GM23248 (cell line): ENCODE measurements around the gene KRTAP13-4.

Experiments used
- EZH2 ChIP-seq: fragments of 200-600 bp; sonication (generic); IDR thresholded peaks from 2 replicates; pipeline ENCODE4 v1.6.1; 2018; ENCODE audit warnings: antibody characterized with exemption, mild to moderate bottlenecking; ENCODE audit not compliant: insufficient read depth, poor library complexity, severe bottlenecking
- EZH2phosphoT487 ChIP-seq: fragments of 200-600 bp; sonication (generic); IDR thresholded peaks from 2 replicates; pipeline ENCODE4 v1.6.1; 2018; ENCODE audit warnings: antibody characterized with exemption, moderate library complexity, mild to moderate bottlenecking, low read depth; ENCODE audit not compliant: insufficient read depth

DNA sequence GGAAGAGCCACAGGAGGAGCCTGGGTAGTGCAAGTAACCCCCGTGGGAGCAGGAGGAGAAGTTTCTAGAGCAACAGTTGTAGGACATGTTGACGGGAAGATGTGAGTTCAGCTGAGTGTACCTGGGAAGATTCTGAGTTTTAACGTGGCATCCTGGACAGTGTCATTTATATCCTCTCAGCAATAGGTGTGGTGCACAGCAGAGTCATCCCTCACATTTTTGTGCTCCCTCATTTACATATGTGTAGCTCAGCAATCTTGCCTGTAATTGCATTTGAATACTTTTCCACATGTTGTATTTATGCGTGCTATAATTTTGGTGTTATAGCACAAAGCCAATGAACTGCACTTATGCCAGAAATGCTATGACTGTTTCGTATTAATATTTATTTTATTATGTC lies 4.2 kb upstream of the KRTAP13-4 start, which contains the start of gene KRTAP13-3:
- TF ChIP-seq EZH2, result no peak
- TF ChIP-seq EZH2phosphoT487, result no peak
